Gastroesophageal sphincter (tissue), 4 donors: Measurements from ENCODE around the gene PHF21B. TPM values are rescaled to one million over a fixed set of nuclear protein-coding genes. Genes with fewer than 3 reads are reported as not detected.

Experiments used
- ATAC-seq: fragments of 150-250 bp; one replicate; pipeline ENCODE4 v1.9.1; 2016; ENCODE audit warnings: mild to moderate bottlenecking, moderate library complexity
- H3K27ac ChIP-seq, 4 donors: fragments of 200-600 bp; sonication (generic) in 3 of 4; 1 replicate in 3 of 4; 2 replicates in 1 of 4; pipeline ENCODE4 v1.5.1; 2016 to 2019
- H3K27me3 ChIP-seq: fragments of 200-600 bp; sonication (generic); one replicate; pipeline ENCODE4 v1.5.1; 2019
- H3K36me3 ChIP-seq, 2 donors: fragments of 200-600 bp; sonication (generic); one replicate each; pipeline ENCODE4 v1.5.1; 2019; ENCODE audit warnings: control low read depth in 1 of 2
- H3K4me1 ChIP-seq, 3 donors: fragments of 200-600 bp; sonication (generic); 1 replicate in 2 of 3; 2 replicates in 1 of 3; pipeline ENCODE4 v1.5.1; 2016 to 2019; ENCODE audit warnings: control low read depth in 2 of 3
- H3K4me3 ChIP-seq, 2 donors: fragments of 200-600 bp; sonication (generic); one replicate each; pipeline ENCODE4 v1.5.1; 2019; ENCODE audit warnings: mild to moderate bottlenecking in 1 of 2, moderate library complexity in 1 of 2
- H3K9me3 ChIP-seq, 3 donors: fragments of 200-600 bp; sonication (generic); one replicate each; pipeline ENCODE4 v1.5.1; 2017 to 2019; ENCODE audit warnings: control low read depth in 2 of 3
- CTCF ChIP-seq, 4 experiments: fragments of 200-600 bp in 2 of 4; fragments of 450-650 bp in 2 of 4; sonication (generic) in 1 of 4; IDR thresholded peaks; one replicate each; pipeline ENCODE4 v1.5.1; 2017 to 2019; ENCODE audit warnings: antibody characterized with exemption in 4 of 4, mild to moderate bottlenecking in 2 of 4, moderate library complexity in 2 of 4
- EP300 ChIP-seq: sonication (generic); formaldehyde crosslinking; IDR thresholded peaks from one replicate; pipeline ENCODE4 v1.6.1; 2017; ENCODE audit warnings: antibody characterized with exemption, mild to moderate bottlenecking
- POLR2A ChIP-seq, 2 donors: fragments of 450-650 bp; IDR thresholded peaks; one replicate each; pipeline ENCODE4 v1.6.1; 2017; ENCODE audit warnings: antibody characterized with exemption in 2 of 2, mild to moderate bottlenecking in 2 of 2, moderate library complexity in 1 of 2
- POLR2AphosphoS5 ChIP-seq: sonication (generic); formaldehyde crosslinking; IDR thresholded peaks from one replicate; pipeline ENCODE4 v1.6.1; 2017; ENCODE audit warnings: antibody characterized with exemption
- WGBS, 2 donors: methylation state at CpG; one replicate each; pipeline ENCODE4 v1.1.5; 2018; ENCODE audit warnings: low coverage in 1 of 2; 5-methylcytosine and 5-hydroxymethylcytosine counted together
- total RNA-seq, 4 donors: library from RNA; depleted of rRNA; stranded (reverse); fragments of >200 nt; gene quantifications; one replicate each; pipeline ENCODE4 v1.1.0, GENCODE V29; 2016

Gene PHF21B
- total RNA-seq, 4 donors from 2014 or later, result 0.31 to 5.1 (median 1.4) TPM

- WGBS, 2 donors, result 93 to 94% methylated on average over 4 to 6 of the region's 18 CpGs
- Histone ChIP-seq H3K4me1 (no peaks in the 10 kb centered on the region), H3K36me3 (peaks cover 0 to 14% of the 10 kb centered on the region in 2 donors), H3K4me3 (no peak overlapping the region), H3K9me3 (no peaks in the 10 kb centered on the region), H3K27me3 (no peaks in the 10 kb centered on the region), H3K27ac (no peak overlapping the region)
- ATAC-seq, result no peak
- TF ChIP-seq CTCF (IDR thresholded peaks at IDR 0.05) (no peak), POLR2A (IDR thresholded peaks at IDR 0.05) (no peak), POLR2AphosphoS5 (no peak), EP300 (no peak)
These were observed 124.6 kb downstream of the PHF21B start for GRCh38 chr22:44884968-44885805.

- Histone ChIP-seq H3K4me1 (no peaks in the 10 kb centered on the region), H3K27me3 (no peaks in the 10 kb centered on the region), H3K36me3 (peaks cover 0 to 14% of the 10 kb centered on the region in 2 donors), H3K27ac (no peak overlapping the region), H3K9me3 (no peaks in the 10 kb centered on the region), H3K4me3 (no peak overlapping the region)
- TF ChIP-seq POLR2AphosphoS5 (no peak), POLR2A (IDR thresholded peaks at IDR 0.05) (no peak), EP300 (no peak), CTCF (IDR thresholded peaks at IDR 0.05) (no peak)
- ATAC-seq, result no peak
- WGBS, 2 donors, result 95 to 100% methylated on average over 1 of the region's 1 CpG
These were observed 125.2 kb downstream of the PHF21B start for GRCh38 chr22:44884562-44884961.

- Histone ChIP-seq H3K27me3 (no peaks in the 10 kb centered on the region), H3K9me3 (peaks cover 0 to 5% (median 0%) of the 10 kb centered on the region in 3 donors), H3K36me3 (peaks cover 0 to 14% of the 10 kb centered on the region in 2 donors), H3K4me3 (no peak overlapping the region), H3K27ac (no peak overlapping the region), H3K4me1 (no peaks in the 10 kb centered on the region)
- TF ChIP-seq EP300, result no peak
- TF ChIP-seq POLR2A (IDR thresholded peaks at IDR 0.05), result no peak
- TF ChIP-seq POLR2AphosphoS5, result no peak
- TF ChIP-seq CTCF (IDR thresholded peaks at IDR 0.05), result no peak
- 66% methylated on average over 5 of the region's 12 CpGs; no CpG with 5 or more reads in 1 of the 2 donors for WGBS, 2 donors
- ATAC-seq, result no peak
These were observed 126.8 kb downstream of the PHF21B start for GRCh38 chr22:44883011-44883421.

- ATAC-seq, result no peak
- peaks cover 0 to 12% (median 0%) of the 10 kb centered on the region in 3 donors for H3K9me3 ChIP-seq
- WGBS, 2 donors, result 83 to 90% methylated on average over 5 to 7 of the region's 26 CpGs
- TF ChIP-seq EP300 (no peak), POLR2AphosphoS5 (no peak), POLR2A (IDR thresholded peaks at IDR 0.05) (no peak), CTCF (IDR thresholded peaks at IDR 0.05) (no peak)
- peaks cover 0 to 14% of the 10 kb centered on the region in 2 donors for H3K36me3 ChIP-seq
- H3K27ac ChIP-seq, result no peak overlapping the region
- H3K4me3 ChIP-seq, result no peak overlapping the region
- H3K4me1 ChIP-seq, result no peaks in the 10 kb centered on the region
- H3K27me3 ChIP-seq, result no peaks in the 10 kb centered on the region
These were observed 127.4 kb downstream of the PHF21B start for GRCh38 chr22:44882226-44882905.
